HepG2 (cell line): Measurements from ENCODE around the gene FIGLA. TPM values are rescaled to one million over a fixed set of nuclear protein-coding genes. Genes with fewer than 3 reads are reported as not detected.
A peak's percentile ranks its signal among the peaks of the same experiment; 100 is the strongest.

ENCODE experiments used
- ATAC-seq: fragments of 200-7000 bp; cut with Tn5 transposase; 3 replicates; pipeline ENCODE4 v1.9.1; 2020; ENCODE audit warnings: mild to moderate bottlenecking, moderate library complexity
- BruUV-seq: library from RNA; stranded (reverse); fragments of 400-500 nt; replicated peaks from 2 replicates; lab custom pipeline; 2021; lab: Mats Ljungman, UMichigan
- CTCF ChIA-PET: fragments of 300-600 bp; formaldehyde crosslinking; extraction: SDS; loops from one replicate; lab custom pipeline; 2021; ENCODE audit warnings: low total read pairs, inconsistent platforms, low intra/inter-chr PET ratio; lab: Yijun Ruan, JAX
- POLR2A ChIA-PET: fragments of 350-600 bp; sonication (Branson Sonifier 250); formaldehyde crosslinking; loops from one replicate; lab custom pipeline; 2020; ENCODE audit warnings: antibody characterized with exemption, inconsistent platforms; lab: Yijun Ruan, JAX
- DNase-seq: peaks from one replicate; pipeline ENCODE4 v3.0.0-alpha.2; 2015; ENCODE audit warnings: low spot score
- FAIRE-seq: peaks from 3 replicates; lab custom pipeline; 2011; peaks lifted over from hg19 to GRCh38; lab: Jason Lieb, UNC
- H2AFZ ChIP-seq: one replicate; pipeline ENCODE4 v1.6.1; 2011; ENCODE audit warnings: low read length, inconsistent platforms
- H3K27ac ChIP-seq: fragments of 300-600 bp; 3 replicates; pipeline ENCODE4 v1.8.0; 2011; ENCODE audit warnings: mixed run types, mild to moderate bottlenecking, mixed read lengths, low read length, inconsistent platforms; ENCODE audit not compliant: insufficient read depth; ENCODE audit errors: extremely low read length
- H3K27me3 ChIP-seq, 2 experiments: fragments of 200-600 bp in 1 of 2; 2 replicates in 1 of 2; 3 replicates in 1 of 2; pipeline versions ENCODE4 v1.6.0 to v1.8.0; 2011; ENCODE audit warnings: low read length in 2 of 2, mild to moderate bottlenecking in 2 of 2, moderate library complexity in 2 of 2, inconsistent platforms in 1 of 2; ENCODE audit not compliant: insufficient read depth in 2 of 2, control insufficient read depth in 1 of 2
- H3K36me3 ChIP-seq, 2 experiments: fragments of 200-600 bp in 1 of 2; replicated peaks in 1 of 2; 2 replicates in 1 of 2; 3 replicates in 1 of 2; pipeline versions ENCODE4 v1.5.1 to v1.8.0; 2011; ENCODE audit warnings: low read length in 2 of 2, inconsistent platforms in 1 of 2; ENCODE audit not compliant: insufficient read depth in 2 of 2, control insufficient read depth in 1 of 2
- H3K4me1 ChIP-seq: 2 replicates; pipeline ENCODE4 v1.5.1; 2012; ENCODE audit warnings: low read length, inconsistent platforms; ENCODE audit not compliant: insufficient read depth
- H3K4me2 ChIP-seq: 2 replicates; pipeline ENCODE4 v1.6.0; 2011; ENCODE audit warnings: low read depth, low read length, inconsistent platforms
- H3K4me3 ChIP-seq, 3 experiments: fragments of 200-600 bp in 1 of 3; sonication (generic), shearing (Covaris generic) in 1 of 3; replicated peaks in 1 of 3; 2 replicates each; pipeline ENCODE4 v1.5.1; 2011 to 2016; ENCODE audit warnings: low read length in 3 of 3, inconsistent platforms in 2 of 3, low read depth in 2 of 3, mild to moderate bottlenecking in 2 of 3, control low read depth in 1 of 3, mixed read lengths in 1 of 3; ENCODE audit not compliant: insufficient read depth in 1 of 3
- H3K79me2 ChIP-seq: one replicate; pipeline ENCODE4 v1.6.1; 2011; ENCODE audit warnings: low read length, inconsistent platforms; ENCODE audit not compliant: insufficient read depth
- H3K9ac ChIP-seq: 2 replicates; pipeline ENCODE4 v1.6.0; 2011; ENCODE audit warnings: mild to moderate bottlenecking, low read depth, low read length, inconsistent platforms; ENCODE audit not compliant: insufficient read depth
- H3K9me3 ChIP-seq: 2 replicates; pipeline ENCODE4 v1.5.1; 2012; ENCODE audit warnings: mild to moderate bottlenecking, low read length
- H4K20me1 ChIP-seq: 2 replicates; pipeline ENCODE4 v1.6.0; 2011; ENCODE audit warnings: inconsistent platforms, mild to moderate bottlenecking, low read length, moderate library complexity; ENCODE audit not compliant: insufficient read depth
- NFE2L2 ChIP-seq: fragments of 150-350 bp; IDR thresholded peaks from 2 replicates; pipeline ENCODE4 v1.6.1; 2014; ENCODE audit warnings: low read length
- PAWR ChIP-seq: sonication (generic); formaldehyde crosslinking; IDR thresholded peaks from 2 replicates; pipeline ENCODE4 v1.4.0; 2020; ENCODE audit warnings: missing genetic modification reagents, mild to moderate bottlenecking, borderline replicate concordance
- RFXANK ChIP-seq: IDR thresholded peaks from 2 replicates; pipeline ENCODE4 v1.6.1; 2016
- RFXAP ChIP-seq: sonication (generic); formaldehyde crosslinking; IDR thresholded peaks from 2 replicates; pipeline ENCODE4 v1.4.0; 2020; ENCODE audit warnings: missing genetic modification reagents, borderline replicate concordance
- ZNF205 ChIP-seq: IDR thresholded peaks from 2 replicates; pipeline ENCODE4 v1.6.1; 2018; ENCODE audit warnings: missing biosample characterization, missing genetic modification reagents
- ZNF629 ChIP-seq: sonication (generic); formaldehyde crosslinking; conservative IDR thresholded peaks from 2 replicates; pipeline ENCODE4 v1.5.0; 2020; ENCODE audit warnings: missing genetic modification reagents
- ZNF841 ChIP-seq: sonication (generic); formaldehyde crosslinking; IDR thresholded peaks from 2 replicates; pipeline ENCODE4 v1.8.1; 2023; ENCODE audit warnings: missing genetic modification reagents, borderline replicate concordance
- WGBS: methylation state at CpG from one replicate; pipeline ENCODE4 v1.1.6; 2017; ENCODE audit warnings: low lambda C conversion rate; 5-methylcytosine and 5-hydroxymethylcytosine counted together
- in situ Hi-C: cut with HindIII; loops from 2 replicates; pipeline ENCODE4 v1.10.0; 2017; ENCODE audit warnings: low pct_unique_long_range_greater_than_20kb; ENCODE audit not compliant: extremely low pct_ligation_motif_present
- intact Hi-C: fragments of 100-400 bp; cut with micrococcal nuclease; formaldehyde crosslinking; loops from one replicate; pipeline ENCODE4 v1.10.0; 2022; ENCODE audit not compliant: unreplicated experiment
- polyA plus RNA-seq, 8 experiments: library from polyadenylated mRNA; depleted of rRNA in 3 of 8; stranded (reverse) in 7 of 8; unstranded in 1 of 8; fragments of >200 nt; fragmentation: Illumina TruSeq in 4 of 8; extraction: Trizol in 4 of 8; gene quantifications; 2 replicates each; pipeline versions ENCODE4 v1.2.1 to v1.2.3, GENCODE V29; 2011 to 2016; ENCODE audit warnings: low read depth in 4 of 8, missing spikeins in 1 of 8, mixed read lengths in 1 of 8; ENCODE audit not compliant: insufficient read depth in 1 of 8
- total RNA-seq, 5 experiments: library from RNA; depleted of rRNA; stranded (reverse); fragments of >200 nt; fragmentation: Illumina TruSeq; extraction: Trizol; gene quantifications; 2 replicates each; pipeline ENCODE4 v1.2.3, GENCODE V29; 2016; ENCODE audit warnings: low read depth in 1 of 5

Gene FIGLA
- total and polyA plus RNA-seq, 2 of the 13 experiments (the other 11 are each of a cell fraction or from before 2014, with no cell fraction given), result not detected

DNA sequence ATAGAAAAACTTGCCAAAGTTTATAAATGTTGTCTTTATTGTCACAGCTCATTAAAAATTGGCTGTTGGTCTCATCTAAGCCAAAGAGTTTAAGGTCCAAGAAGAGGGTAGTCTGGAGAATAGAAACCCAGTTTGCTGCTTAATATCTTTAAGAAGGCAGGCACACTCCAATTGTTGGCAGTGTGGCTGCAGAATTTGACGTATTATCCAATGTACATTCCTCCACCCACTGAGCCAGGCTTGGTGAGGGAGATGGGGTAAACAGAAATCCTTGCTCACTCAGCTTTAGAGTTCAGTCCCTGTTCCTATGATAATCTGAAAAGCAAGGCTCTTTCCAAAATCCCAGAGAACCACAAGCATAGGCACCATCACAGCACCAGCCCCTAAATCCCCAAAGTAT lies 11.8 kb downstream of the FIGLA start (continued):
- no peak for TF ChIP-seq ZNF205 (CRISPR knock-in tag)
- no peak for TF ChIP-seq PAWR (CRISPR knock-in tag)

DNA sequence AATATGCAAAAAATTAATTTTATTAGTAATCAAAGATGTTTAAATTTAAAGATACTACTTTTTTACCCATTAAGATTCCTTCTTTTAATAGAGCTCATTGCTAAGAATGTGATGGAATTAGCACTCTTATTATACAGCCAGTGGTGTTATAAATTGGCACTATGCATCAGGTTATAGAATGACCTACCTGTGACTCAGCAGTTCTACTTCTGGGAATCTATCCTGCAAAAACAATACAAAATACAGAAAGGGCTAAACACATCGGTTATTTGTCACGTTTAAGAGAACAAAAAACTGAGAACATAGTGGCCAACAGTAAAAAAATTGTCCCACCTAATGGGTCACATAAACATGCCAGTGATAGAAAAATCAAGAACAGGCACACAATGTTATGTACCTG lies 13.0 kb downstream of the FIGLA start:
- in situ Hi-C loops, result no loop called here
- no peak for ATAC-seq
- no peaks in the 10 kb centered on the region for H3K79me2 ChIP-seq
- WGBS, result under 1% methylated on average over 2 of the region's 2 CpGs
- no peak overlapping the region for H3K27ac ChIP-seq
- no peak for FAIRE-seq
- POLR2A ChIA-PET, result no interaction called here
- no peaks in the 10 kb centered on the region for H4K20me1 ChIP-seq
- CTCF ChIA-PET, result no interaction called here
- no peak overlapping the region for H3K9ac ChIP-seq
- no peak overlapping the region for H2AFZ ChIP-seq
- no peaks in the 10 kb centered on the region for H3K4me1 ChIP-seq
- H3K4me2 ChIP-seq, result no peak overlapping the region
- TF ChIP-seq ZNF841 (CRISPR knock-in tag) (no peak), NFE2L2 (peak; percentile 69)
- intact Hi-C loops, result no loop called here
- H3K4me3 ChIP-seq, result no peak overlapping the region
- no TSS peak for BruUV-seq
- H3K36me3 ChIP-seq, result no peaks in the 10 kb centered on the region
- no peak for DNase-seq
- H3K9me3 ChIP-seq, result no peaks in the 10 kb centered on the region
- peaks cover 0 to 16% of the 10 kb centered on the region in 2 experiments; a peak in 2 of 5 replicates for H3K27me3 ChIP-seq

GRCh38 chr2:70776266-70776665 lies 14.2 kb downstream of the FIGLA start:
- no peaks in the 10 kb centered on the region for H3K79me2 ChIP-seq
- in situ Hi-C loops, result no loop called here
- H3K9ac ChIP-seq, result no peak overlapping the region
- TF ChIP-seq RFXAP, result no peak
- TF ChIP-seq RFXANK, result no peak
- peak; percentile 50 for TF ChIP-seq ZNF629 (CRISPR knock-in tag)
- intact Hi-C loops, result no loop called here
- no peak overlapping the region for H2AFZ ChIP-seq
- ChIA-PET POLR2A (no interaction called here), CTCF (no interaction called here)
- 22% methylated on average over 3 of the region's 3 CpGs for WGBS
- H3K9me3 ChIP-seq, result no peaks in the 10 kb centered on the region
- no peak overlapping the region for H3K27ac ChIP-seq
- no peaks in the 10 kb centered on the region for H4K20me1 ChIP-seq
- BruUV-seq, result no TSS peak
- ATAC-seq, result no peak
- DNase-seq, result no peak
- H3K4me1 ChIP-seq, result no peaks in the 10 kb centered on the region
- no peaks in the 10 kb centered on the region for H3K36me3 ChIP-seq
- no peak for FAIRE-seq
- H3K4me3 ChIP-seq, result no peak overlapping the region
- no peak overlapping the region for H3K4me2 ChIP-seq
- H3K27me3 ChIP-seq, result peaks cover 0 to 23% of the 10 kb centered on the region in 2 experiments; a peak in 2 of 5 replicates
